Stimulated activated CD4-positive, alpha-beta T cell treated with anti-CD3 and anti-CD28 coated beads, Interleukin-12 subunit alpha, Interleukin-12 subunit beta, amount 100 ng/mL, for 24 hours (primary cell): Measurements from ENCODE around the gene RPS6KL1.

ENCODE experiments used
- DNase-seq, 2 experiments: peaks; one replicate each; pipeline ENCODE4 v3.0.0-alpha.2; 2020; ENCODE audit warnings: low read depth in 2 of 2

Gene RPS6KL1

DNA sequence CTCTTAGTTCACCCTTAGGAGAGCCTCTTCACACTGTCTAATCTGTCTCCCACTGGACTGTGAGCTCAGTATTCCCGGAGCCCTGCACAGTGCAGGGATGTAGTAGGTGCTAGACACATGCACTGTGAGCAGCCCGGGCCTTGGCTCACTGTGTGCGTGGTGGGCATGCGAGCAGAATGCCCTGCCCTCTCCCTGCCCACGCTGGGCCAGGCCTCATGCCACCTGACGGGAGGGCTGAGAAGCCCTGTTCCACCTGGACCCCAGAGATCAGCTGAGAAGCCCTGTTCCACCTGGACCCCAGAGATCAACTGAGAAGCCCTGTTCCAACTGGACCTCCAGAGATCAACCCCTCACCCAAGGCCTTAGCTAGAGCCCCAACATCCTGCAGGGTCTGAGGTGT is 10.9 kb downstream of the RPS6KL1 start:
- DNase-seq, result no peak

DNA sequence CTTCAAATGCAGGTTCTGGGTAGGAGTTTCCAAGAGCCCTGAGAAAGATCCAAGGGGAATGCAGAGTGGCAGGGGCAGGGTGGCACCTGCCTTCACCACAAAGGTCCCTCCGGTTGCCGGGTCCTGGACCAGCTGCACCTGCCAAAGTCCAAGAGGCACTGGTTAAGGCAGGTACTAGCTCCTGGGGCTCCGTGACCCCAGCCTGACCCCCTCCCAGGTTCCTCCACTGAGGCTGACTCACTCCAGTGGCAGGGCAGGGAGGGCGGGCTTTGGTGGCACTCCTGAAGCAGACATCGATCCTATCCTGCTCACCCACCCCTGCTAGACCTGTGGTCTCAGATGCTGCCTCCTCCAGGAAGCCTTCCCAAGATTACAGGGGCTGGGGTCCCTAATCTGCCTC is 11.4 kb downstream of the RPS6KL1 start:
- no peak for DNase-seq

DNA sequence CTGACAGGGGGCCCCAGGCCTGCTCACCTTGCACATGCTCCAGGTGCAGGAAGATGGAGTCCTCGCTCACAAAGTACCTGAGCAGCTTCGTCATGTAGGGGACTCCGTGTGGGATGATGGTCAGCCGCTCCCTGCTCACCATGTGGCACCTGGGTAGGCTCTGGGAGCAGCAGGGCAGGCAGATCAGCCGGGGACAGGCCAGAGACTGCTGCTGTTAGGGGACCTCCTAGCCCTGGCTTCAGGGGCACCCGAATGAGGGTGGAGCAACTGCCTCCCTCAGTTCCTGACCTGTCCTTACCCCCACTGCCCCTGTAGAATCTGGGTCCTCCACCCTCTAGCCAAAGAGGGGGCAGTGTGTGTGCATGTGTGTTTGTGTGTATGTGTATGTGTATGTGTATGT is 11.8 kb downstream of the RPS6KL1 start:
- DNase-seq, result no peak

DNA sequence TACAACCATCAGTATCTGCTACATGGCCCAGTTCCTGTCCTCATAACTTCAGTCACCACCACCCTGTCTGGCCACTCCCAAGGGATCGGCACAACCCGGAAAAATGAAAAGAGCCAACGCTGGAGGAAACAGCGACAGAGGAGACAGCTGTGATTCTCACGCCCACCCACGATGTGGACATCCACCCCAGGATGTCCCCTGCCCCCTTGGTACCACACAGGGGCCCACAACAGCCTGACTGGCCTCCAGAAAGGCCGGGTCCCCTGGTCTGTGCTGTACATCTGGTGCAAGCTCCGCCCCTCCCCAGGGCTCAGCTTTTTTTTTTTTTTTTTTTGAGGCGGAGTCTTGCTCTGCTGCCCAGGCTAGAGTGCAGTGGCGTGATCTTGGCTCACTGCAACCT is 12.5 kb downstream of the RPS6KL1 start:
- DNase-seq, result no peak

DNA sequence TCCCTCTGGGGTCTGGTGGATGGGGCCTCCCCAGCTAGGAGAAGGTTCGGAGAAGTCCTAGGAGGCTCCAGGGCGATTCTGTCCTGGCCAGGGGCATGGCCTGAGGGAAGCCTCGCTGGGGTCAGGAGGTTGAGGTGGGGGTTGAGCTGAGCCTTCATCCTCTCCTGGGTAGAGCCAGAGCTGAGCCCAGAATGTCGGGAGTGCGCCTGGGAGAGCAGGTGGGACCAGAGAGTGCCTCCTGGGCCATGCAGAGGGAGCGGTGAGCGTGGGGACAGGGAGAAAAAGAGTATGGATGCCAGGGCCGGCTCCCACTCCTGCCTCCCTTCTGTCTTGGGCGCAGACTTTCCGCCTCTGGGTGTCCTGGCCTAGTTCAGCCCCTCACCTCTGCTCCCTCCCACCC is 13.1 kb downstream of the RPS6KL1 start:
- DNase-seq, result no peak

DNA sequence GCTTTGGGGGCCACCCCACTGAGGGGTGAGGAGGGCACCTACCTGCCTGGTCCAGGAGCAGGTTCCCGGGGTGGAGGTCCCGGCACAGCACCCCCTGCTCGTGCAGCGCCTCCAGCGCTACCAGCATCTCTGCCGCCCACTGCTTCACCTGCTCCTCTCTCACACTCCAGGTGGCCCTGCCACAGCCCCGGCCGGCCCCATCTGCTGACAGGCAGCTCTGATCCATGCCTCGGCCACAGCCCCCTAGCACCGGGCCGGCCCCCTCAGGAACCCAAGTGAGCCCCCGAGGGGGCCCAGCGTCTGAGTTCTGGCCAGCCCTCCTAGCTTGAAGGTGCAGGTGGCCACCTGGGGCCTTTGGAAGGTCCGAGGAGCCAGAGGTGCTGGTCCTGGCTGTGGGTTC is 13.6 kb downstream of the RPS6KL1 start:
- DNase-seq, result no peak

DNA sequence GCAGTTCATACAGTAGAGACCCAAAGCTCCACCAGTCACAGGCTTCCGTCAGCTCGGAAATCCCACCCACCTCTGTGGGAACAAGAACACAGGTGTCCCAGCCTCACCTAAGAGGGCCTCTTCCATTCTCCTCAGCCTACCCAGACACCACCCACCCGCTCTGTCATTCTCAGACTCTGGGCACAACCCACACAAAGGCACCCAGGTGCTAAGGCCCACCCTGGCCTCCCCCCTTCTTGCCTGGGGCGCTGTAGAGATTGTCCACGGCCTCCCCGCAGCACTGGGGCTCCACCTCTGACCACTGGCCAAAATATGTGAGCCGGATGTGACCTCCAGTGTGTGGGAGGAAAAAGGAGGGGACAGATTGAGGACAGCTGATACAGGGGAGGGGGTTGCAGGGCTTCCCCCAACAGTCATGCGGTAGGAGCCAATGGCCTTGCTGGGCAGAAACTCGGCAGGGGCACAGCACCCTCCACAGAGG is 14.2 kb downstream of the RPS6KL1 start:
- DNase-seq, result no peak

DNA sequence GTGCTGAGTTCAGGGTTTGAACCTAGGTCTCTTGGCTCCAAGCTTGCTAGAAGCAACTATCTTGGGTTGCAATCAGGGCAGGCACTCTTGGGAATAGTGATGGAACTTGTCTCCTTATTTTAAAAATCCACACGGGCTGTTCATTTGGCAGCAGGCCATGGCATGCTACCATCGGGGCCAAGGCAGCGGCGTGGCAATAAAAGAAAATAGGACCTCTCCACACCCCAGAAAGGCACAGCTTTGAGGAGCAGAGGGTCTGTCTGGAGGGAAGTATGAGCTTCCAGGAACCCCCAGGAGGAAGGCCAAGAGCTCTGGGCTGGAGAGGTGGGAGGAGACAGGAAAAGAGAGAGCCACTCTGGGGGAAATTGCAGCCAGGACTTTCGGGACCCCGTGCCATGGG is 15.3 kb downstream of the RPS6KL1 start:
- no peak for DNase-seq

DNA sequence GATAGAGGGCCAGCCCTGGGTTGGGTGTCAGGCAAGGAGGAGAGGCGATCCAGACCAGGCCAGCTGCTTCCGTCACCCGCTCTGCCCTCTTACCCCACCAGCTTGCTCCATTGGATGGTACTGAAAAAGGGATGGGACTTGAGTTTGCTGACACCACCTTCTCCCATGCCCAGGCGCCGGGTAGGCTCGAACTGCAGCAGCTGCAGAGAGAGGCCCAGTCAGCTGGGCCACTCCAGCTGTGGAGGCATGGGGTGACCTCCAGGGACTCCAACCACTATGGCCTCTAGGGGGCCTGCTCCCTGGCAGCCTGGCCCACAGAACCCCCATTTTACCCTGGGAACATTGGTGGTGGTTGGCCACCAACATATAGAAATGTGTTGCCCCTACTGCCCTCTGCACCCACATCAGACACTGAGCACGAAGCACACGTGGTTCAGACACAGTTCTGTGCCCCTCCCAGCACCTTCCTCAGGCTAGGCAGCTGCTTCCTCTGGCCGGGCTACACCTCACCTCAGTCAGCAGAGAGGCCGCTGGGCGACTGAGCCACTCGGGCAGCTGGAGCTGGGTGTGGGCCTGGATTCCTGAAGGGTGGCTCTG is 16.0 kb downstream of the RPS6KL1 start:
- no peak for DNase-seq

DNA sequence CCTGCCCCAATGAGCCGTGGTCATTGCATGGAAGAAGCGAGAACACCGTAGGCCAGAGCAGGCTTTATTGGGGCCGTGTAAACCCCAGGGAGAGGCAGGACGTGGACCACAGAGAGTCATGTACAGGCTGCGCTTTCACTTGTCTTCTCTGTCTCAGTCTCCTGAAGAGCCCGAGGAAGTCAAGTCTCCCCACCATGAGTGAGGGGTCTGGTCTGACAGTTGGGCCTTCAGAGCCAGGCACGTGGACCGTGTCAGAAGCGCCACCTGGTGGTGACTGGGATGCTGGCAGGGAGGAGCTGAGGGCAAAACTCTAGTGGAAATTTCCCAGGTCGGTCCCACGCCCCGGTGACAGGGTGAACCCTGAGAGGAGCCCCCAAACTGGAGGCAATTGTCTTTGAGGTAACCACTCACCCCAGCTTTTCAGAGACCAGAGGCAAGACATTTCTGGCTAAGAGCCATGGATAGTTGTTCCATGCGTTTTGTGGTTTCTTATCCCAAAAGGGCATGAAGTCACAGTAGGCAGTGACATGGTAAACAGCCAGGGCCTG is 17.4 kb downstream of the RPS6KL1 start:
- DNase-seq, result peak; percentile 63 to 78

DNA sequence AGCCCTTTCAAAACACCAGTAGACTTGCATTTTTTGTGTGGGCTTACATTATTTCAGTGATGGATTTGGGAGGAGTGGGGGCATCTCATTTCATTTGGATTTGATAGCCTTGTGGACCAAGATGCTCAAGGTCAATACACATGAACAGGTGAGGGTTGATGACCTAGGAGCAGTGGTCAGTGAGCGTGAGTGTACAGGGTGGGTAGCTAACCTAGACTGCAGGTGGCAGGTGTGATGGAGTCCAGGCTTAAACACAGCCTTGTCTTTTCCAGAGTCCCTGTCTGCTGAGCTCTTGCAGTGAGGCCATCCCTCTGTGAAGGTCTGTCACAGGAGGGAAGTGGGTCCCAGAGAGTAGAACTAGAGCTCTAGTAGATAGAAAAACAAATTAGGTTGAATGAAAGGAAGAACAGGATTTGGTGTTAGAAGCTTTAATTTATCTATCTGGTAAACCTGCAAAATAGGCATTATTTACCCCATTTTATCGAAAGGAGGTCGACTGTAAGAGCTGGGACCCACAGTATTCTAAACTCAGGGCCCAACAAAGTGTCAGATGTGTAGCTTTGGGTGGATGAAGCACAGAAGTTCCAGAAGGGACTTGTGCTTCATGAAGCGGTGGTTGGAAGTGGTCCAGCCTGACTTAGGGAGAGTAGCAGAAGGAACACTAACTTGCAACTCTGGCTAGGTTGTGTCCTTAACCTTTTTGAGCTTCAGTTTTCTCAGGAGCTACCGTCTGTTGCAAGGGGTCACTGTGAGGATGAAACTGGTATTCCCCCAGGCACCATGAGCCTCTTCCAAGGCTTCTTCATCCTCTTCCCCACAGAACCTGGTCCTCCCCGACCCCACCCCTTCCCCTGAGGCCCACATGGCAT is 18.2 kb downstream of the RPS6KL1 start:
- DNase-seq, result no peak

DNA sequence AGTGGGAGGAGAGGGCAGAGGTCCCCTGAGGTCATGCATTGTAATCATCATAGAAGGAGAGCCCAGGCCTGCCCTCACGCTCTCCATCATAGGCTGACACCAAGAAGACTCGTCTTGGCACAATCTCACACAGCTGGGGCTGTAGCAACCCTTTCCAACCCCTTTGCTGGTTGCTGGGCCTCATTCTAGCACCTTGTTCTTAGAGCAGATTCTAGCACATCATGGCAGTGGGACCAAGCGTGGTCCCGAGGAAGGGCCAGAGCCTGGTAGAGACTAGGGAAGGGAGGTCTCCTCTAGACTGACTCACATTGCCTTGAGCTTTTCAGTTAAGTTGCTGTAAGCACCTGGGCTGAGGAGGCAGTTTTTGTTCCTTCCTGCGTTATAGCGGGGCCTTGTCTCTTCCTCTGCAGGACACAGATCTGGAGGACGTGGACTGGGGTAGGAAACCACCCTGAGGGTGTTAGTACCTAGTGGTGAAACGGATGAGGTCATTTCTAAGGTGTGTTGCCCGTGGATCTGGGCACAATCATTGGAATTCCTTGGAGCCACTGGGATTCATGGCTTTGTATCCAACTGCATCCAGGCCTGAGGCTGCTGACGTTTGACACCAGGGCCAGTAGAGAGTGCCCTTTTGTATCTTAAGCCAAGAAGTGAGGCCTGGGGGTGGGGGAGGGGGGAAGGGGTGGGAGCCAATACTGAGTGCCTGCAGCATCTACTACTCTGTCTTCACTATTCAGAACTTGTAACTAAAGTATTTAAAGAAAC is 19.9 kb downstream of the RPS6KL1 start:
- DNase-seq, result no peak

DNA sequence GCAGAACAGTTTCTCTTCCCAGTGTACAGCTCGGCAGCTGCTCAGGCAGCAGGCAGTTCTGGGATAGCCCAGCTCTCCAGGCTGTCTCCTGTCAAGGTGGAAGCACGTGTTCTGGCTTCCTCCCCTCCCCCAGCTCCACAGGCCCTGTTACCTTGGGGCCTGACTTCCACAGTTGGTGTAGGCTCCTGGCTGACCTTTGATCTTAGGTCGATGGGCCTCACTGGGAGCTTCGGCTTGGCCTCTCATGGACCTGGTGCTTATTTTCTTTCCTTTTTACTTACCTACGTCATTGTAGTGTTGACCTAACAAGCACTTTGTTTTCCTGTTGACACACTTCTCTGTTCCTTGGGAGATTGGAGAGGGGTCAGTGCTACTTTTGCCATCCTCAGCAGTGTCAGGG is 24.4 kb downstream of the RPS6KL1 start:
- no peak for DNase-seq

DNA sequence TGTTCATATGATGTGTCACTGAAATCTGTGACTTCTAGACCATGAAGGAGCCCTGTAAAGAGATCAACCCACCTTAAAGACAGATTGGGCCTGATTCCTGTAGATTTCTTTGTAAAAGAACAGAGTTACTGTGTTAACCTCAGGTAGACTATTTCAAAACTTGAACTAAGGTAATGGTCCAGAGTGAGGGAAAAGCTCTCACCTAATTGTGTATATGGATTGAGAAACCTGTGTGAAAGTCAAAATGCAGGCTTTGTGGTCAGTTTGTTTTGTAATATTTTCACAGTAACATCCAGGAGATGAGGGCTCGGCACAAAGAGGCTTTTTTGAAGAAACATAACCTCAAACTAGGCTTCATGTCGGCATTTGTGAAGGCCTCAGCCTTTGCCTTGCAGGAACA is 25.0 kb downstream of the RPS6KL1 start:
- no peak for DNase-seq

DNA sequence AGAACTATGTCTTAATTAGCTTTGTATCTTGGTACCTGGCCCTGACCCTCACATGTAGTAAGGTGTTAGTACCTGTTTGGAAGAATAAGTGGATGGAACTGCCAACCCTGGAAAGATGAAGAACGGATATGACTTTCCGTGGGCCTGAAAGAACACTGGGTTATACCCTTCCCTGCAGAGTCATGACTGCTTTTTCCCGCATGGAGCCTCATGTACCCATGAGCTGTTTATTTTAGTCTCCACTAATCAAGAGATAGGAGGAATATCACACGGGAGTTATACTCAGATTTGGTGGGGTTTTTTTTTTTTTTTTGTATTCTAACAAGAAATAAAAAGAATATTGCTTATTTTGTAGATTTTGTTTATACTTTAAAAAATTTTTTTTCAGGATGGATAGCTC is 25.4 kb downstream of the RPS6KL1 start:
- no peak for DNase-seq

DNA sequence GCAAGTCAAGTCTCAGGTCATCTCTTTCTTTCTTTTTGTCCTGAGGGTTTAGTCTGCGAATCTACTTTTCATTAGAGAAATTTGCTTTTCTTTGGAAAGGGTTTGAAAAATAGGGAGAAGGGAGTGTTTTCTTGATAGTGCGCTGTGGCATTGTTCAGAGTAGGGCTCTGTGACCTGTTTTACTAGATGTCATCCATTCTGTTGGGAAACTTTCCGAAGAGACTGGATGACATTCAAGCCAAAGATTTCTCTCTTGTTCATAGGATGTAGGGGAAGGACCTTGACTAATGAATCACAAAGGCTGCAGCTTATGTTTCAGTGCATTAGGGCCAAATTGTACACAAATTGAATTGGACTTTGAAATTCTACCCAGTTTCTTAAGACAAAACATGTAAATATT is 26.7 kb downstream of the RPS6KL1 start:
- DNase-seq, result no peak

DNA sequence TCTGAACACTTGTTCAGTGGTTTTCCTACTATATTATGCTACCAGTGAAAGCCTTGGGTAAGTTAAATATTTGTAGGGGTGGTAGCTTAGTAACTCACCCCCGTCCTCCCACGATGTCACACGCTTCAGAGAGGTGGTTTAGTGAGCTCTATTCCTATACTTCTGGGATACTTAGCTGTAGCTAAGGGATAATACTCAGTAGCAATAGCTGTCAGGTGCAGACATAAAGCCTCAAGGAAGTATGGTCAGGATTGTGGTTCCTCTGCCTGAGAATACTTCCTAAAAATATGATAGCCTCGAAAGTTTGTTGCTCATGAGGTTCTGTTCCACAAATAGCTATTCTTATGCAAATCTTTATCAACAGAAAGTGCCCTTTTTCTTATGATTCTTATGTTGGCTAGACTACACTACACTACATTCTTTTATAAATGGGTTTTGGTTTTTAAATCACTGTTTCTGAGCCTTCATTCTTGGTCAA is 29.4 kb downstream of the RPS6KL1 start:
- DNase-seq, result no peak

DNA sequence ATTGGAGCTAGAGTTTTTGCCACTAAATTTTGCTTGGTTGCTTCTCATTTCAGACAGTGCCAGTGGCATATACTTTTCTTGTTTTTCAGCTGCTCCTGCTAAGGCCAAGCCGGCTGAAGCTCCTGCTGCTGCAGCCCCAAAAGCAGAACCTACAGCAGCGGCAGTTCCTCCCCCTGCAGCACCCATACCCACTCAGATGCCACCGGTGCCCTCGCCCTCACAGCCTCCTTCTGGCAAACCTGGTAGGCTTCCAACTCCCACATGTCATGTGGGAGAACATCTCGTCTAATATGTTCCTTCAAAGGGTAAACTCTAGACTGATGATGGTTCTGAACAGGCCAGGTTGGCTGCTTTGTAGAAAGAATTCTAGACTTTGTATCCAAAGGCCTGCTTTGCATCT is 30.3 kb downstream of the RPS6KL1 start:
- no peak for DNase-seq

DNA sequence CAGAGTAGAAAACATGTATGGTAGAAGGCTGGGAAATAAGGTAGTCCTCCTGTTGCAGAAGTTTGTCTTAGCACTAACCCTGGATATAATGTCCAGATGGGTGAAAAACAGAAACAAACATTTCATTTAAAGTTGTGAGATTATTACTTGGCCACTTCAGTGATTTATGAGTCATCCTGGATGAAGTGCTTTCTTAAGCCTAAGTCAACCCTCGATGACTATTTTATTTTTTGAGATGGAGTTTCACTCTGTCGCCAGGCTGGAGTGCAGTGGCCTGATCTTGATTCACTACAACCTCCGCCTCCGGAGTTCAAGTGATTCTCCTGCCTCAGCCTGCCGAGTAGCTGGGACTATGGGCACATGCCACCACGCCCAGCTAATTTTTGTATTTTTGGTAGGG is 31.2 kb downstream of the RPS6KL1 start:
- DNase-seq, result no peak

DNA sequence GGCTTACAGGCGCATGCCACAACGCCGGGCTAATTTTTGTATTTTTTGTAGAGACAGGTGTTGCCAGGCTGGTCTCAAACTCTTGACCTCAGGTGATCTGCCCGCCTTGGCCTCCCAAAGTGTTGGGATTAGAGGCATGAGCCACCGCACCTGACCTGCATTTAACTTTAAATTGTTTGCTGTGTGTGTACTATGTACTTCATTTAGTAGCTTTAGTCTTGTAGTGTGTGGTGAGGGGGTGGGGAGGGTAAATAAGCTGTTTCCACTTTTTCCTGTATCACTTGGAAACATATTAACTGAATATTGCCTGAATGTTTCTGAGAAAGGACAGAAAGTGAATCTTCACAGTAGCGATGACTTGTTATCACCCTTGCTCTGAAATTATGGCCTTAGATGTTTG is 32.8 kb downstream of the RPS6KL1 start:
- DNase-seq, result no peak

DNA sequence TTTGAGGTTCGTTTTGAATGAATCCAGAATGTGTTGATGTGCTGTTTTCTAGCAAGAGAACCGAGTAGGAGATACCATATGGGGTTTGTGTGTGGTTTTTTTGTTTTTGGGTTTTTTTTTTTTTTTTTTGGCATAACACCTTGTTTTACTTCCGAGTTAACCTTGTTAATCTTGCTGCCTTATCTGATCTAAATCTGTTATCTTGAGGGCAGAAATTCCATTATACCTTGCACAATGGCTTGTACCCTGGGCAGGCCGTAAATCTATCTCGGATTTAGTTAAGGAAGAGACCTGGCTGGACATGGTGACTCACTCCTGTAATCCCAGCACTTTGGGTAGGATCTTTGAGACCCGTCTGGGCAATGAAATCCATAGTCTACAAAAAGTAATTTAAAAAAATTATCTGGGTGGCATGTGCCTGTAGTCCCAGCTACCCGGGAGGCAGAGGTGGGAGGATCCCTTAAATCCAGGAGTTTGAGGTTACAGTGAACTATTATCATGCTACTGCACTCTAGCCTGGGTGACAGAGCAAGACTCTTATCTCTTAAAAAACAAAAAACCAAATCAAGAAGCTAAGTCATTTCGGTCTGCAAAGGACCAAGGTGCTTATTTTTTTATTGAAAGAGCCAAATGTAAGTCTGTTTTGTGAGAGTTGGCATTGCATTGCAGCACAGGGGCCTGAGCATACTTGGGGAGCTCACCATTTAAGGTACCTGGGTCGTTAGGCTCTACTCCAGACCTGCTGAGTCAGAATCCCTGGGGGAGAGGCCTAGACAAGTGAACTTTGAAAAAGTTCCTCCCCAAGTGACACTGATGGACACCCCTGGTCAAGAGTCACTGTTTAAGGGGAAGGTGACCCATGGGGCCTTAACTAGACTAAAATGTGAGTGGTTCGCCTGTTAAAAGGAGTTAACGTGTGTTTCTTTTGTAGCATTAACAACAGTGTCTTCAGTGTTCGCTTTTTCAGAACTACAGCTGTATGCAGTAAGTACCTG is 34.6 kb downstream of the RPS6KL1 start:
- no peak for DNase-seq
